Activated naive CD8-positive, alpha-beta T cell treated with anti-CD3 and anti-CD28 coated beads, Interleukin-2, amount 50 U/mL, for 16 hours (primary cell): ENCODE measurements around the gene PTPRM.
"Not testable (repeated sequence)": the region's sequence is repeated elsewhere in the genome, so short reads cannot be mapped to it uniquely, and the experiment has no call there.

ENCODE experiments used
- DNase-seq: peaks from one replicate; pipeline ENCODE4 v3.0.0-alpha.2; 2020; ENCODE audit warnings: low read depth, low spot score

The PTPRM gene

GRCh38 chr18:7945882-7946281 is 378.8 kb downstream of the PTPRM start:
- no peak for DNase-seq

- DNase-seq = no peak
These were observed 379.7 kb downstream of the PTPRM start for GRCh38 chr18:7946734-7947377.

- DNase-seq = no peak
These were observed 383.4 kb downstream of the PTPRM start for GRCh38 chr18:7950380-7951136.

- DNase-seq = no peak
These were observed 386.2 kb downstream of the PTPRM start for GRCh38 chr18:7953095-7953958.

GRCh38 chr18:7954238-7954637 is 387.1 kb downstream of the PTPRM start:
- no peak for DNase-seq

GRCh38 chr18:7955175-7955574 is 388.1 kb downstream of the PTPRM start:
- no peak for DNase-seq

- DNase-seq = no peak
These were observed 390.2 kb downstream of the PTPRM start for GRCh38 chr18:7957297-7957696.

- no peak for DNase-seq
These were observed 391.2 kb downstream of the PTPRM start for GRCh38 chr18:7958081-7958896.

- no peak for DNase-seq
These were observed 391.7 kb downstream of the PTPRM start for GRCh38 chr18:7958897-7959146.

GRCh38 chr18:7966682-7967081 is 399.6 kb downstream of the PTPRM start:
- DNase-seq = not testable (repeated sequence)

- DNase-seq = no peak
These were observed 407.2 kb downstream of the PTPRM start for GRCh38 chr18:7974200-7974874.

- no peak for DNase-seq
These were observed 410.8 kb downstream of the PTPRM start for GRCh38 chr18:7977897-7978296.

GRCh38 chr18:7978834-7979233 is 411.7 kb downstream of the PTPRM start:
- no peak for DNase-seq

GRCh38 chr18:7979714-7980113 is 412.6 kb downstream of the PTPRM start:
- no peak for DNase-seq

- no peak for DNase-seq
These were observed 413.0 kb downstream of the PTPRM start for GRCh38 chr18:7980136-7980535.

- DNase-seq = no peak
These were observed 413.5 kb downstream of the PTPRM start for GRCh38 chr18:7980656-7981055.

- DNase-seq = no peak
These were observed 415.1 kb downstream of the PTPRM start for GRCh38 chr18:7982216-7982615.

GRCh38 chr18:7987284-7987976 is 420.3 kb downstream of the PTPRM start:
- DNase-seq = no peak

- no peak for DNase-seq
These were observed 423.6 kb downstream of the PTPRM start for GRCh38 chr18:7990670-7991069.

GRCh38 chr18:8001711-8002301 is 434.7 kb downstream of the PTPRM start:
- DNase-seq = no peak
